OCI-LY1 (cell line): ENCODE results near the gene CST9L.

Experiments used
- EZH2 ChIP-seq: fragments of 200-600 bp; sonication (generic), shearing (Covaris generic); IDR thresholded peaks from 2 replicates; pipeline ENCODE4 v1.8.0; 2017; ENCODE audit warnings: borderline replicate concordance, mixed run types, mild to moderate bottlenecking, antibody characterized with exemption, low read length, moderate library complexity, mixed read lengths
- TF ChIP-seq, protein P1 (sequence below): fragments of 200-600 bp; sonication (generic), shearing (Covaris generic); IDR thresholded peaks from 2 replicates; pipeline ENCODE4 v1.5.1; 2017; ENCODE audit warnings: mild to moderate bottlenecking, antibody characterized with exemption, low read length, moderate library complexity, mixed read lengths

DNA sequence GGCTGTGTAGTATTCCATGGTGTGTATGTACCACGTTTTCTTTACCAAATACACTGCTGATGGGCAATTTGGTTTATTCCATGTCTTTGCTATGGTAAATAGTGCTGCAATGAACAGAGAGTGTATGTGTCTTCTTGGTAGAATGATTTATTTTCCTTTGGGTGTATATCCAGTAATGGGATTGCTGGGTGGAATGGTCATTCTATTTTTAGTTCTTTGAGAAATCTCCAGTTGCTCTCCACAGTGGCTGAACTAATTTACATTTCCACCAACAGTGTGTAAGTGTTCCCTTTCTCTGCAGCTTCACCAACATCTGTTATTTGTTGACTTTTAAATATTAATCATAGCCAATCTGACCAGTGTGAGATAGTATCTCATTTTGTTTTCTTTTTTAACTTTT lies 13.9 kb downstream of the CST9L start:
- TF ChIP-seq, protein P1, sequence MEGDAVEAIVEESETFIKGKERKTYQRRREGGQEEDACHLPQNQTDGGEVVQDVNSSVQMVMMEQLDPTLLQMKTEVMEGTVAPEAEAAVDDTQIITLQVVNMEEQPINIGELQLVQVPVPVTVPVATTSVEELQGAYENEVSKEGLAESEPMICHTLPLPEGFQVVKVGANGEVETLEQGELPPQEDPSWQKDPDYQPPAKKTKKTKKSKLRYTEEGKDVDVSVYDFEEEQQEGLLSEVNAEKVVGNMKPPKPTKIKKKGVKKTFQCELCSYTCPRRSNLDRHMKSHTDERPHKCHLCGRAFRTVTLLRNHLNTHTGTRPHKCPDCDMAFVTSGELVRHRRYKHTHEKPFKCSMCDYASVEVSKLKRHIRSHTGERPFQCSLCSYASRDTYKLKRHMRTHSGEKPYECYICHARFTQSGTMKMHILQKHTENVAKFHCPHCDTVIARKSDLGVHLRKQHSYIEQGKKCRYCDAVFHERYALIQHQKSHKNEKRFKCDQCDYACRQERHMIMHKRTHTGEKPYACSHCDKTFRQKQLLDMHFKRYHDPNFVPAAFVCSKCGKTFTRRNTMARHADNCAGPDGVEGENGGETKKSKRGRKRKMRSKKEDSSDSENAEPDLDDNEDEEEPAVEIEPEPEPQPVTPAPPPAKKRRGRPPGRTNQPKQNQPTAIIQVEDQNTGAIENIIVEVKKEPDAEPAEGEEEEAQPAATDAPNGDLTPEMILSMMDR: no peak
- no peak for TF ChIP-seq EZH2
